HG03095 (cell line): ENCODE measurements around the gene ABI3BP.

Source experiments
- ATAC-seq: cut with Tn5 transposase; IDR thresholded peaks from one replicate; pipeline ENCODE4 v1.9.1; 2021; ENCODE audit warnings: moderate library complexity; ENCODE audit not compliant: unreplicated experiment

Gene ABI3BP

GRCh38 chr3:100745617-100746016, 247.6 kb downstream of the ABI3BP start:
- no peak for ATAC-seq

GRCh38 chr3:100744671-100745070, 248.6 kb downstream of the ABI3BP start:
- ATAC-seq: no peak

GRCh38 chr3:100743535-100743934, 249.7 kb downstream of the ABI3BP start:
- ATAC-seq: no peak

- ATAC-seq: no peak
These were observed 253.0 kb downstream of the ABI3BP start for GRCh38 chr3:100740207-100740606.

- no peak for ATAC-seq
These were observed 255.9 kb downstream of the ABI3BP start for GRCh38 chr3:100737334-100737733.

- no peak for ATAC-seq
These were observed 260.8 kb downstream of the ABI3BP start for GRCh38 chr3:100732435-100732834.

GRCh38 chr3:100730524-100730923, 262.7 kb downstream of the ABI3BP start:
- ATAC-seq: peak; percentile 54

- ATAC-seq: no peak
These were observed 266.5 kb downstream of the ABI3BP start for GRCh38 chr3:100726706-100727105.

GRCh38 chr3:100725935-100726513, 267.2 kb downstream of the ABI3BP start:
- ATAC-seq: no peak

- no peak for ATAC-seq
These were observed 272.8 kb downstream of the ABI3BP start for GRCh38 chr3:100720426-100720825.

GRCh38 chr3:100719136-100719535, 274.1 kb downstream of the ABI3BP start:
- no peak for ATAC-seq

- no peak for ATAC-seq
These were observed 275.4 kb downstream of the ABI3BP start for GRCh38 chr3:100717637-100718487.

- no peak for ATAC-seq
These were observed 276.2 kb downstream of the ABI3BP start for GRCh38 chr3:100717063-100717462.

- ATAC-seq: no peak
These were observed 278.0 kb downstream of the ABI3BP start for GRCh38 chr3:100715176-100715575.

- peak; percentile 35 for ATAC-seq
These were observed 282.8 kb downstream of the ABI3BP start for GRCh38 chr3:100710261-100710968.

GRCh38 chr3:100709842-100710260, 283.4 kb downstream of the ABI3BP start:
- ATAC-seq: no peak

GRCh38 chr3:100708989-100709841, 284.0 kb downstream of the ABI3BP start, which contains the start of gene TFG:
Gene TFG (plus strand): TSS chr3:100709494. CDS start chr3:100713686, 4,192 bp downstream.
- peak; percentile 91 for ATAC-seq

- no peak for ATAC-seq
These were observed 284.6 kb downstream of the ABI3BP start for GRCh38 chr3:100708644-100708988.

GRCh38 chr3:100706365-100706764, 286.9 kb downstream of the ABI3BP start:
- no peak for ATAC-seq

GRCh38 chr3:100703865-100704264, 289.4 kb downstream of the ABI3BP start:
- ATAC-seq: no peak

GRCh38 chr3:100702980-100703345, 290.3 kb downstream of the ABI3BP start:
- ATAC-seq: no peak
